Mammary epithelial cell (primary cell): ENCODE data around the gene STXBP6.

Experiments used
- EZH2 ChIP-seq: IDR thresholded peaks from 2 replicates; pipeline ENCODE4 v1.6.1; 2012; ENCODE audit warnings: low read length, inconsistent platforms, borderline replicate concordance
- TF ChIP-seq, protein P1 (sequence below), 2 donors: IDR thresholded peaks in 1 of 2; conservative IDR thresholded peaks in 1 of 2; 2 replicates each; pipeline ENCODE4 v1.5.1; 2011 to 2012; ENCODE audit warnings: inconsistent platforms in 2 of 2, low read length in 2 of 2, mild to moderate bottlenecking in 2 of 2, control low read depth in 1 of 2, low read depth in 1 of 2; ENCODE audit not compliant: insufficient read depth in 1 of 2; ENCODE audit errors: extremely low read depth in 1 of 2

DNA sequence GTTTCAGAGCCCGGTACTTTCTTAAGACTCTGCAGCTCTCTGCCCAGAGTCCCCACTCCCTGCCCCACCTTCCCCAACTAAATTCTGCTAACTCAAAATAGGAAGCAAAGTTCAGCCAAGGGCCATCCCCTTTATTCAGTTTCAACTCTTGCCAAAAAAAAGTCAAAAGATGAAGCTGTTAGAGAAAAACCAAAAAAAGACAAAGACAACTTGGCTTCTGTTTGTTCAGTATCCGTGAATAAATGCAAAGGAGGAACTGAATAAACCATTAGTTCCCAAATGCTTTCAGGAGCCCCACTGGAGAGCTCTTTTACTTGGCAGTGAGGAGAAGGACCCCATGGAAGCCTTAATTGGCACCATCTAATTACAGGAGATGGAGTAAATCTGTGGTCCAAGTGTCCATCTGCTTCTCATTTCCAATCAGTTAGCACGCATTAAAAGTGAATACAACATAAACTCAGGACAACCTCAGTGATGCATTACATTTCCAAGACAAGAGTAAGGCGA, 260.5 kb downstream of the STXBP6 start:
- TF ChIP-seq, protein P1, sequence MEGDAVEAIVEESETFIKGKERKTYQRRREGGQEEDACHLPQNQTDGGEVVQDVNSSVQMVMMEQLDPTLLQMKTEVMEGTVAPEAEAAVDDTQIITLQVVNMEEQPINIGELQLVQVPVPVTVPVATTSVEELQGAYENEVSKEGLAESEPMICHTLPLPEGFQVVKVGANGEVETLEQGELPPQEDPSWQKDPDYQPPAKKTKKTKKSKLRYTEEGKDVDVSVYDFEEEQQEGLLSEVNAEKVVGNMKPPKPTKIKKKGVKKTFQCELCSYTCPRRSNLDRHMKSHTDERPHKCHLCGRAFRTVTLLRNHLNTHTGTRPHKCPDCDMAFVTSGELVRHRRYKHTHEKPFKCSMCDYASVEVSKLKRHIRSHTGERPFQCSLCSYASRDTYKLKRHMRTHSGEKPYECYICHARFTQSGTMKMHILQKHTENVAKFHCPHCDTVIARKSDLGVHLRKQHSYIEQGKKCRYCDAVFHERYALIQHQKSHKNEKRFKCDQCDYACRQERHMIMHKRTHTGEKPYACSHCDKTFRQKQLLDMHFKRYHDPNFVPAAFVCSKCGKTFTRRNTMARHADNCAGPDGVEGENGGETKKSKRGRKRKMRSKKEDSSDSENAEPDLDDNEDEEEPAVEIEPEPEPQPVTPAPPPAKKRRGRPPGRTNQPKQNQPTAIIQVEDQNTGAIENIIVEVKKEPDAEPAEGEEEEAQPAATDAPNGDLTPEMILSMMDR (conservative IDR thresholded peaks at IDR 0.05 in 1 of 2, IDR thresholded peaks at IDR 0.05 in 1 of 2; ENCODE audit: extremely low read depth in 1 of 2, insufficient read depth in 1 of 2, low read depth in 1 of 2, low read length in 2 of 2) = no peak
- no peak for TF ChIP-seq EZH2
